ENCODE measurements around the gene CADM2. TPM values are rescaled to one million over a fixed set of nuclear protein-coding genes. Genes with fewer than 3 reads are reported as not detected.
A peak's percentile ranks its signal among the peaks of the same experiment; 100 is the strongest.

The CADM2 gene
- total RNA-seq, 1 experiment from 2014 or later: 0.47 TPM

GRCh38 chr3:84959470-84960271, 882 bp downstream of the CADM2 start:
- DNase-seq: no peak
- BruUV-seq (replicated peaks): TSS peak; percentile 34
- Histone ChIP-seq H3K4me1 (ENCODE audit: insufficient read depth, low read length) (peaks cover 11% of the 10 kb centered on the region), H3K79me2 (ENCODE audit: low read length) (no peaks in the 10 kb centered on the region), H3K9ac (ENCODE audit: low read length) (no peak overlapping the region), H3K4me3 (ENCODE audit: low read length) (peak overlapping the region; percentile 71), H2AFZ (ENCODE audit: low read length) (peak overlapping the region; percentile 96), H3K9me2 (replicated peaks; ENCODE audit: low read length) (no peaks in the 10 kb centered on the region), H4K20me1 (ENCODE audit: low read length) (no peaks in the 10 kb centered on the region), H3K36me3 (ENCODE audit: low read depth, low read length) (no peaks in the 10 kb centered on the region), H3K27ac (ENCODE audit: low read length) (no peak overlapping the region), H3K9me3 (ENCODE audit: low read length) (no peaks in the 10 kb centered on the region), H3K4me2 (ENCODE audit: low read length) (peak overlapping the region; percentile 92), H3K27me3 (ENCODE audit: low read length) (peaks cover 13% of the 10 kb centered on the region; the same call in 1 of the 2 replicates), H3F3A (ENCODE audit: low read length, unreplicated experiment) (no peaks in the 10 kb centered on the region)
- intact Hi-C loops (cut with micrococcal nuclease): loop anchor here (1.0 kb wide), 1 partner anchor 411 kb away; no protein-coding TSS in a partner anchor
- ChIA-PET POLR2A (ENCODE audit: unreplicated experiment) (no interaction called here), CTCF (no interaction called here)
- TF ChIP-seq CTCF (conservative IDR thresholded peaks at IDR 0.05; ENCODE audit: low read depth, low read length): no peak
- no peak for TF ChIP-seq EZH2phosphoT487 (IDR thresholded peaks at IDR 0.05; ENCODE audit: borderline replicate concordance, low read length)
- peak; percentile 65 for TF ChIP-seq EZH2 (IDR thresholded peaks at IDR 0.05; ENCODE audit: low read length, unreplicated experiment)
- peak; percentile 21 for ATAC-seq

- BruUV-seq (replicated peaks): no TSS peak
- ChIA-PET POLR2A (ENCODE audit: unreplicated experiment) (no interaction called here), CTCF (no interaction called here)
- no peaks in the 10 kb centered on the region for H3K9me2 ChIP-seq (replicated peaks; ENCODE audit: low read length)
- H3K4me1 ChIP-seq (ENCODE audit: insufficient read depth, low read length): peaks cover 11% of the 10 kb centered on the region
- DNase-seq (no peak), ATAC-seq (no peak)
- intact Hi-C loops (cut with micrococcal nuclease): no loop called here
- H3K79me2 ChIP-seq (ENCODE audit: low read length): no peaks in the 10 kb centered on the region
- no peak overlapping the region for H3K27ac ChIP-seq (ENCODE audit: low read length)
- H3K27me3 ChIP-seq (ENCODE audit: low read length): peaks cover 13% of the 10 kb centered on the region; the same call in 1 of the 2 replicates
- TF ChIP-seq EZH2phosphoT487 (IDR thresholded peaks at IDR 0.05; ENCODE audit: borderline replicate concordance, low read length): no peak
- TF ChIP-seq EZH2 (IDR thresholded peaks at IDR 0.05; ENCODE audit: low read length, unreplicated experiment): no peak
- no peaks in the 10 kb centered on the region for H3F3A ChIP-seq (ENCODE audit: low read length, unreplicated experiment)
- H3K9me3 ChIP-seq (ENCODE audit: low read length): no peaks in the 10 kb centered on the region
- no peak overlapping the region for H2AFZ ChIP-seq (ENCODE audit: low read length)
- H3K36me3 ChIP-seq (ENCODE audit: low read depth, low read length): no peaks in the 10 kb centered on the region
- no peak overlapping the region for H3K4me3 ChIP-seq (ENCODE audit: low read length)
- no peak overlapping the region for H3K4me2 ChIP-seq (ENCODE audit: low read length)
- H3K9ac ChIP-seq (ENCODE audit: low read length): no peak overlapping the region
- no peaks in the 10 kb centered on the region for H4K20me1 ChIP-seq (ENCODE audit: low read length)
These were observed 1.8 kb downstream of the CADM2 start for GRCh38 chr3:84960581-84960980.

GRCh38 chr3:84961011-84961410, 2.2 kb downstream of the CADM2 start:
- Histone ChIP-seq H3K79me2 (ENCODE audit: low read length) (no peaks in the 10 kb centered on the region), H3K4me3 (ENCODE audit: low read length) (no peak overlapping the region), H3K27ac (ENCODE audit: low read length) (no peak overlapping the region), H3K4me1 (ENCODE audit: insufficient read depth, low read length) (peaks cover 11% of the 10 kb centered on the region), H2AFZ (ENCODE audit: low read length) (no peak overlapping the region), H3K9me2 (replicated peaks; ENCODE audit: low read length) (no peaks in the 10 kb centered on the region), H3K9ac (ENCODE audit: low read length) (no peak overlapping the region), H3K36me3 (ENCODE audit: low read depth, low read length) (no peaks in the 10 kb centered on the region), H4K20me1 (ENCODE audit: low read length) (no peaks in the 10 kb centered on the region), H3K9me3 (ENCODE audit: low read length) (no peaks in the 10 kb centered on the region), H3K4me2 (ENCODE audit: low read length) (no peak overlapping the region), H3F3A (ENCODE audit: low read length, unreplicated experiment) (no peaks in the 10 kb centered on the region), H3K27me3 (ENCODE audit: low read length) (peaks cover 13% of the 10 kb centered on the region; the same call in 1 of the 2 replicates)
- ChIA-PET POLR2A (ENCODE audit: unreplicated experiment) (no interaction called here), CTCF (no interaction called here)
- intact Hi-C loops (cut with micrococcal nuclease): no loop called here
- BruUV-seq (replicated peaks): no TSS peak
- TF ChIP-seq CTCF (conservative IDR thresholded peaks at IDR 0.05; ENCODE audit: low read depth, low read length) (no peak), EZH2phosphoT487 (IDR thresholded peaks at IDR 0.05; ENCODE audit: borderline replicate concordance, low read length) (no peak), EZH2 (IDR thresholded peaks at IDR 0.05; ENCODE audit: low read length, unreplicated experiment) (no peak)
- ATAC-seq (no peak), DNase-seq (no peak)
